Activated B cell treated with CpG ODN at 0.5 μM for 24 hours (primary cell): ENCODE results near the gene EVPLL. TPM values are rescaled to one million over a fixed set of nuclear protein-coding genes. Genes with fewer than 3 reads are reported as not detected.
"Not testable (repeated sequence)": the region's sequence is repeated elsewhere in the genome, so short reads cannot be mapped to it uniquely, and the experiment has no call there.

Experiments used
- ATAC-seq: fragments of 200-7000 bp; cut with Tn5 transposase; one replicate; pipeline ENCODE4 v1.10.0; 2021; ENCODE audit warnings: low read depth, mild to moderate bottlenecking, moderate library complexity
- CTCF ChIA-PET: fragments of 350-600 bp; sonication (Branson Sonifier 250); formaldehyde crosslinking; loops from one replicate; lab custom pipeline; 2021; ENCODE audit warnings: antibody characterized with exemption; lab: Charles Lee
- POLR2A ChIA-PET: fragments of 350-600 bp; sonication (Branson Sonifier 250); formaldehyde crosslinking; loops from one replicate; lab custom pipeline; 2021; ENCODE audit warnings: antibody characterized with exemption; lab: Charles Lee
- DNase-seq: peaks from one replicate; pipeline ENCODE4 v3.0.0; 2022
- H3K27ac Mint-ChIP-seq: one replicate; pipeline ENCODE4 v1.8.0; 2020; ENCODE audit warnings: mixed read lengths
- H3K27me3 Mint-ChIP-seq: one replicate; pipeline ENCODE4 v1.8.0; 2021; ENCODE audit warnings: mixed read lengths
- H3K36me3 Mint-ChIP-seq: one replicate; pipeline ENCODE4 v1.8.0; 2021; ENCODE audit warnings: low read depth, mixed read lengths
- H3K4me1 Mint-ChIP-seq: one replicate; pipeline ENCODE4 v1.8.0; 2021; ENCODE audit warnings: mixed read lengths
- H3K4me3 Mint-ChIP-seq: one replicate; pipeline ENCODE4 v1.8.0; 2020; ENCODE audit warnings: mild to moderate bottlenecking, mixed read lengths
- H3K9me3 Mint-ChIP-seq: one replicate; pipeline ENCODE4 v1.8.0; 2020; ENCODE audit warnings: mixed read lengths
- CTCF ChIP-seq: fragments of 200-600 bp; IDR thresholded peaks from one replicate; pipeline ENCODE4 v1.8.0; 2022; ENCODE audit warnings: antibody characterized with exemption, mild to moderate bottlenecking
- intact Hi-C: fragments of 100-400 bp; cut with micrococcal nuclease; formaldehyde crosslinking; loops from one replicate; pipeline ENCODE4 v1.15.1; 2024
- total RNA-seq: library from RNA; stranded (reverse); gene quantifications from 2 replicates; pipeline ENCODE4 v1.2.3, GENCODE V29; 2022

Gene EVPLL
- total RNA-seq, 1 donor from 2014 or later = not detected

GRCh38 chr17:18382441-18383078 lies 5.0 kb downstream of the EVPLL start:
- H3K4me1 Mint-ChIP-seq = peaks cover 10% of the 10 kb centered on the region
- DNase-seq (no peak), ATAC-seq (no peak)
- no peak for TF ChIP-seq CTCF
- POLR2A ChIA-PET = no interaction called here
- H3K27me3 Mint-ChIP-seq = peaks cover 27% of the 10 kb centered on the region
- intact Hi-C loops = no loop called here
- H3K4me3 Mint-ChIP-seq = no peak overlapping the region
- H3K27ac Mint-ChIP-seq = no peak overlapping the region
- no peaks in the 10 kb centered on the region for H3K9me3 Mint-ChIP-seq
- H3K36me3 Mint-ChIP-seq = no peaks in the 10 kb centered on the region
- CTCF ChIA-PET = no interaction called here

GRCh38 chr17:18383079-18383481 lies 5.5 kb downstream of the EVPLL start:
- intact Hi-C loops, H3K36me3 Mint-ChIP-seq, H3K4me1 Mint-ChIP-seq, H3K27ac Mint-ChIP-seq, H3K9me3 Mint-ChIP-seq, POLR2A ChIA-PET, DNase-seq, CTCF ChIA-PET, H3K4me3 Mint-ChIP-seq: not testable (repeated sequence)
- ATAC-seq = peak; percentile 28
- H3K27me3 Mint-ChIP-seq = peaks cover 27% of the 10 kb centered on the region

- H3K36me3 Mint-ChIP-seq, DNase-seq, H3K4me3 Mint-ChIP-seq, H3K27ac Mint-ChIP-seq, POLR2A ChIA-PET, intact Hi-C loops, CTCF ChIA-PET, H3K9me3 Mint-ChIP-seq, ATAC-seq, H3K4me1 Mint-ChIP-seq: not testable (repeated sequence)
- peaks cover 27% of the 10 kb centered on the region for H3K27me3 Mint-ChIP-seq
Observed at GRCh38 chr17:18384271-18384670, 6.7 kb downstream of the EVPLL start.

- H3K36me3 Mint-ChIP-seq, DNase-seq, H3K9me3 Mint-ChIP-seq, H3K4me3 Mint-ChIP-seq, ATAC-seq, intact Hi-C loops, H3K27me3 Mint-ChIP-seq, H3K4me1 Mint-ChIP-seq, POLR2A ChIA-PET, CTCF ChIA-PET, H3K27ac Mint-ChIP-seq: not testable (repeated sequence)
Observed at GRCh38 chr17:18387583-18387982, 10.0 kb downstream of the EVPLL start.

GRCh38 chr17:18388266-18388665 lies 10.7 kb downstream of the EVPLL start:
- not testable (repeated sequence) for DNase-seq

GRCh38 chr17:18388728-18389127 lies 11.2 kb downstream of the EVPLL start:
- H3K4me3 Mint-ChIP-seq, CTCF ChIA-PET, H3K9me3 Mint-ChIP-seq, H3K27me3 Mint-ChIP-seq, H3K27ac Mint-ChIP-seq, intact Hi-C loops, H3K36me3 Mint-ChIP-seq, POLR2A ChIA-PET, DNase-seq, H3K4me1 Mint-ChIP-seq: not testable (repeated sequence)
- ATAC-seq = peak; percentile 85

More at GRCh38 chr17:18388266-18388665, 10.7 kb downstream of the EVPLL start:
- intact Hi-C loops, H3K27me3 Mint-ChIP-seq, H3K4me1 Mint-ChIP-seq, H3K4me3 Mint-ChIP-seq, H3K36me3 Mint-ChIP-seq, H3K9me3 Mint-ChIP-seq, ATAC-seq, POLR2A ChIA-PET, CTCF ChIA-PET, H3K27ac Mint-ChIP-seq: not testable (repeated sequence)

- intact Hi-C loops, H3K4me3 Mint-ChIP-seq, H3K27ac Mint-ChIP-seq, H3K9me3 Mint-ChIP-seq, H3K4me1 Mint-ChIP-seq, H3K27me3 Mint-ChIP-seq, POLR2A ChIA-PET, DNase-seq, CTCF ChIA-PET, H3K36me3 Mint-ChIP-seq, ATAC-seq: not testable (repeated sequence)
Observed at GRCh38 chr17:18401872-18402590, 24.5 kb downstream of the EVPLL start.

GRCh38 chr17:18403166-18403565 lies 25.6 kb downstream of the EVPLL start:
- ATAC-seq, H3K27me3 Mint-ChIP-seq, POLR2A ChIA-PET, intact Hi-C loops, H3K36me3 Mint-ChIP-seq, CTCF ChIA-PET, DNase-seq, H3K9me3 Mint-ChIP-seq, H3K27ac Mint-ChIP-seq, H3K4me1 Mint-ChIP-seq, H3K4me3 Mint-ChIP-seq: not testable (repeated sequence)

- H3K9me3 Mint-ChIP-seq, POLR2A ChIA-PET, H3K36me3 Mint-ChIP-seq, H3K4me1 Mint-ChIP-seq, CTCF ChIA-PET, H3K4me3 Mint-ChIP-seq, DNase-seq, H3K27ac Mint-ChIP-seq, H3K27me3 Mint-ChIP-seq, intact Hi-C loops: not testable (repeated sequence)
- peak; percentile 88 for ATAC-seq
Observed at GRCh38 chr17:18403604-18404003, 26.0 kb downstream of the EVPLL start.

- peak overlapping the region; percentile 36 for H3K27ac Mint-ChIP-seq
- H3K9me3 Mint-ChIP-seq, DNase-seq, H3K27me3 Mint-ChIP-seq, H3K36me3 Mint-ChIP-seq, POLR2A ChIA-PET, ATAC-seq, CTCF ChIA-PET, intact Hi-C loops: not testable (repeated sequence)
- peak overlapping the region; percentile 19 for H3K4me3 Mint-ChIP-seq
- peaks cover 18% of the 10 kb centered on the region for H3K4me1 Mint-ChIP-seq
Observed at GRCh38 chr17:18408906-18409305, 31.3 kb downstream of the EVPLL start.

GRCh38 chr17:18409321-18409720 lies 31.7 kb downstream of the EVPLL start:
- H3K27me3 Mint-ChIP-seq, DNase-seq, CTCF ChIA-PET, intact Hi-C loops, ATAC-seq, H3K36me3 Mint-ChIP-seq, H3K9me3 Mint-ChIP-seq, POLR2A ChIA-PET: not testable (repeated sequence)
- Mint-ChIP-seq H3K4me3 (peak overlapping the region; percentile 2), H3K27ac (peak overlapping the region; percentile 36), H3K4me1 (peaks cover 17% of the 10 kb centered on the region)
